Calu3 (cell line): ENCODE data around the gene ACTG2. TPM values are rescaled to one million over a fixed set of nuclear protein-coding genes. Genes with fewer than 3 reads are reported as not detected.
"Not testable (repeated sequence)": the region's sequence is repeated elsewhere in the genome, so short reads cannot be mapped to it uniquely, and the experiment has no call there.

Experiments used
- BruUV-seq: library from RNA; stranded (reverse); fragments of 400-500 nt; replicated peaks from 2 replicates; lab custom pipeline; 2021; lab: Mats Ljungman, UMichigan
- CTCF ChIA-PET: fragments of 300-600 bp; sonication (Branson Sonifier 250); formaldehyde crosslinking; loops from one replicate; lab custom pipeline; 2022; ENCODE audit warnings: antibody characterized with exemption; lab: Charles Lee
- DNase-seq: peaks from one replicate; pipeline ENCODE4 v3.0.0; 2022
- H3K27ac Mint-ChIP-seq: one replicate; pipeline ENCODE4 v1.8.0; 2022; ENCODE audit warnings: mixed read lengths; ENCODE audit not compliant: unreplicated experiment
- H3K27me3 Mint-ChIP-seq: one replicate; pipeline ENCODE4 v1.8.0; 2022; ENCODE audit warnings: mixed read lengths; ENCODE audit not compliant: unreplicated experiment
- H3K36me3 Mint-ChIP-seq: one replicate; pipeline ENCODE4 v1.8.0; 2022; ENCODE audit warnings: mild to moderate bottlenecking, moderate library complexity, mixed read lengths; ENCODE audit not compliant: insufficient read depth, unreplicated experiment
- H3K4me1 Mint-ChIP-seq: one replicate; pipeline ENCODE4 v1.8.0; 2022; ENCODE audit warnings: mild to moderate bottlenecking, low read depth, mixed read lengths; ENCODE audit not compliant: unreplicated experiment
- H3K4me3 Mint-ChIP-seq: one replicate; pipeline ENCODE4 v1.8.0; 2022; ENCODE audit warnings: mild to moderate bottlenecking, low read depth, moderate library complexity, mixed read lengths; ENCODE audit not compliant: unreplicated experiment
- H3K9me3 Mint-ChIP-seq: one replicate; pipeline ENCODE4 v1.8.0; 2022; ENCODE audit warnings: low read depth, mixed read lengths; ENCODE audit not compliant: unreplicated experiment
- CTCF ChIP-seq: fragments of 200-600 bp; IDR thresholded peaks from one replicate; pipeline ENCODE4 v1.8.0; 2022; ENCODE audit warnings: antibody characterized with exemption; ENCODE audit not compliant: unreplicated experiment
- intact Hi-C: fragments of 100-400 bp; cut with micrococcal nuclease; formaldehyde crosslinking; loops from one replicate; pipeline ENCODE4 v1.10.0; 2022; ENCODE audit not compliant: unreplicated experiment
- total RNA-seq: library from RNA; stranded (reverse); gene quantifications from 2 replicates; pipeline ENCODE4 v1.2.3, GENCODE V29; 2022

The ACTG2 gene
- total RNA-seq, 1 experiment from 2014 or later, result not detected

- no peak overlapping the region for H3K4me3 Mint-ChIP-seq
- H3K36me3 Mint-ChIP-seq, result no peaks in the 10 kb centered on the region
- H3K9me3 Mint-ChIP-seq, result no peaks in the 10 kb centered on the region
- no peaks in the 10 kb centered on the region for H3K4me1 Mint-ChIP-seq
- no peak overlapping the region for H3K27ac Mint-ChIP-seq
- BruUV-seq, result no TSS peak
- TF ChIP-seq CTCF, result no peak
- CTCF ChIA-PET, result no interaction called here
- intact Hi-C loops, result no loop called here
- no peaks in the 10 kb centered on the region for H3K27me3 Mint-ChIP-seq
- no peak for DNase-seq
Observed at GRCh38 chr2:73885406-73885805, 7.4 kb upstream of the ACTG2 start.

GRCh38 chr2:73886357-73886756, 6.5 kb upstream of the ACTG2 start:
- Mint-ChIP-seq H3K36me3 (no peaks in the 10 kb centered on the region), H3K27me3 (peaks cover 7% of the 10 kb centered on the region), H3K9me3 (no peaks in the 10 kb centered on the region), H3K4me1 (no peaks in the 10 kb centered on the region), H3K4me3 (no peak overlapping the region), H3K27ac (no peak overlapping the region)
- intact Hi-C loops, result no loop called here
- CTCF ChIA-PET, result no interaction called here
- TF ChIP-seq CTCF, result no peak
- no peak for DNase-seq
- no TSS peak for BruUV-seq

- CTCF ChIA-PET, H3K4me3 Mint-ChIP-seq, DNase-seq, H3K9me3 Mint-ChIP-seq, H3K27ac Mint-ChIP-seq, BruUV-seq, intact Hi-C loops, H3K36me3 Mint-ChIP-seq, H3K4me1 Mint-ChIP-seq: not testable (repeated sequence)
- peaks cover 12% of the 10 kb centered on the region for H3K27me3 Mint-ChIP-seq
Observed at GRCh38 chr2:73887596-73888353, 5.0 kb upstream of the ACTG2 start.

- Mint-ChIP-seq H3K27ac (no peak overlapping the region), H3K4me3 (no peak overlapping the region), H3K9me3 (no peaks in the 10 kb centered on the region), H3K27me3 (peaks cover 12% of the 10 kb centered on the region), H3K36me3 (no peaks in the 10 kb centered on the region), H3K4me1 (no peaks in the 10 kb centered on the region)
- no peak for TF ChIP-seq CTCF
- CTCF ChIA-PET, result no interaction called here
- BruUV-seq, result no TSS peak
- intact Hi-C loops, result no loop called here
- no peak for DNase-seq
Observed at GRCh38 chr2:73888388-73888787, 4.4 kb upstream of the ACTG2 start.

- BruUV-seq, result no TSS peak
- no peak for DNase-seq
- intact Hi-C loops, result no loop called here
- H3K36me3 Mint-ChIP-seq, result no peaks in the 10 kb centered on the region
- H3K9me3 Mint-ChIP-seq, result no peaks in the 10 kb centered on the region
- H3K27me3 Mint-ChIP-seq, result peaks cover 12% of the 10 kb centered on the region
- H3K4me3 Mint-ChIP-seq, result no peak overlapping the region
- H3K27ac Mint-ChIP-seq, result no peak overlapping the region
- no peaks in the 10 kb centered on the region for H3K4me1 Mint-ChIP-seq
- CTCF ChIA-PET, result no interaction called here
- TF ChIP-seq CTCF, result no peak
Observed at GRCh38 chr2:73889206-73889605, 3.6 kb upstream of the ACTG2 start.
